Stimulated activated CD8-positive, alpha-beta memory T cell treated with anti-CD3 and anti-CD28 coated beads, Interleukin-4, amount 100 ng/mL, for 4 hours (primary cell): ENCODE measurements around the gene GPC5.
"Not testable (repeated sequence)": the region's sequence is repeated elsewhere in the genome, so short reads cannot be mapped to it uniquely, and the experiment has no call there.

Source experiments
- DNase-seq, 2 donors: peaks; one replicate each; pipeline ENCODE4 v3.0.0-alpha.2; 2020; ENCODE audit warnings: low read depth in 2 of 2, low spot score in 1 of 2

Gene GPC5

GRCh38 chr13:91368676-91369440 is 29.6 kb upstream of the GPC5 start:
- no peak for DNase-seq

GRCh38 chr13:91369441-91369831 is 29.0 kb upstream of the GPC5 start:
- DNase-seq, result no peak

GRCh38 chr13:91370501-91370900 is 27.9 kb upstream of the GPC5 start:
- no peak for DNase-seq

- DNase-seq, result no peak
These were observed 25.5 kb upstream of the GPC5 start for GRCh38 chr13:91372911-91373310.

- no peak for DNase-seq
These were observed 23.2 kb upstream of the GPC5 start for GRCh38 chr13:91375116-91375729.

GRCh38 chr13:91381371-91381770 is 17.1 kb upstream of the GPC5 start:
- DNase-seq, result no peak

- no peak for DNase-seq
These were observed 14.6 kb upstream of the GPC5 start for GRCh38 chr13:91383836-91384235.

GRCh38 chr13:91384896-91385295 is 13.5 kb upstream of the GPC5 start:
- no peak for DNase-seq

- no peak for DNase-seq
These were observed 9.2 kb upstream of the GPC5 start for GRCh38 chr13:91389186-91389585.

GRCh38 chr13:91397595-91397994 is 826 bp upstream of the GPC5 start:
- DNase-seq, result no peak

GRCh38 chr13:91399189-91400062 is 1.0 kb downstream of the GPC5 start:
- no peak for DNase-seq

GRCh38 chr13:91400063-91400399 is 1.6 kb downstream of the GPC5 start:
- no peak for DNase-seq

GRCh38 chr13:91400671-91401070 is 2.2 kb downstream of the GPC5 start:
- no peak for DNase-seq

GRCh38 chr13:91401920-91402319 is 3.5 kb downstream of the GPC5 start:
- DNase-seq, result no peak

GRCh38 chr13:91405240-91405639 is 6.8 kb downstream of the GPC5 start:
- DNase-seq, result no peak

GRCh38 chr13:91406619-91407018 is 8.2 kb downstream of the GPC5 start:
- no peak for DNase-seq

GRCh38 chr13:91408971-91409370 is 10.6 kb downstream of the GPC5 start:
- no peak for DNase-seq

- DNase-seq, result not testable (repeated sequence)
These were observed 18.2 kb downstream of the GPC5 start for GRCh38 chr13:91416579-91416978.

GRCh38 chr13:91417660-91418325 is 19.4 kb downstream of the GPC5 start:
- no peak for DNase-seq

- DNase-seq, result no peak
These were observed 28.5 kb downstream of the GPC5 start for GRCh38 chr13:91426913-91427312.

GRCh38 chr13:91438674-91439073 is 40.3 kb downstream of the GPC5 start:
- DNase-seq, result not testable (repeated sequence)

- DNase-seq, result no peak
These were observed 52.5 kb downstream of the GPC5 start for GRCh38 chr13:91450913-91451312.
